T-helper 2 cell (primary cell): ENCODE results near the gene RAB3B.

Experiments
- DNase-seq, 5 experiments: peaks; one replicate each; pipeline versions ENCODE4 v3.0.0 to v3.0.0-alpha.2; 2012 to 2022

Gene RAB3B

GRCh38 chr1:51956528-51957509 is 33.7 kb downstream of the RAB3B start:
- no peak for DNase-seq

DNA sequence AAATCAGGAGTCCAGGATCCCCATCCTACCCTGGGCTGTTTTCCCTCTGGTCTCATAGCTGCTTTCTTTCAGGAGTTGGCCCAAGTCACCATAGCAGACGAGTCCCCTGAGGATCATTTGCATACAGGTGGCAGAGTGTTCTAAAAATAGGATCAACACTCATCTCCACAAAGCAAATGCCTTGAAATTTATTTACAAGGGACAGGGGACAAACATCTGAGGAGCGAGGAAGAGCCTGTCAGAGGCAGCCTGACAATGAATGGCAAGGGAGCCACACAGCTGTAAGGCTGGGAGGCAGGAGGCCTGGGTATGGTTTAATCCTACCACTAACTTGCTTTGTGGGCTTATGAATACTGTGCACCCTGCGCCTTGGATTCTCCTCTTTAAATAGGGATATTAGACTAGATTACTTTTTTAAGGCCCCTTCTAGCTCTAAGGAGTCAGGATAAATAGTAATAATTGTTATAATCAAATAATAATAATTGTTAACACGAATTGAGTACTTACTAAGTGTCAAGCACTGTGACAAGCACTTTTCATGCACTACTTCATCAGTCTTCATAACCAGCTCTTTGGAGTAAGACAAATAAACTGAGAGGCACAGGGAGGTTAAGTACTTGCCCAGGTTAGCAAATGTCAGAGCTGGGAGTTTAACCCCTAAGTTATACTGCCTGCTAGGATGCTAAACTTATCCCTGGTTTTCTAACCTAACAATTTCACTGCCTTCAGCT is 34.5 kb downstream of the RAB3B start:
- no peak for DNase-seq

GRCh38 chr1:51954783-51955182 is 35.7 kb downstream of the RAB3B start:
- no peak for DNase-seq

GRCh38 chr1:51953079-51953478 is 37.4 kb downstream of the RAB3B start:
- no peak for DNase-seq

DNA sequence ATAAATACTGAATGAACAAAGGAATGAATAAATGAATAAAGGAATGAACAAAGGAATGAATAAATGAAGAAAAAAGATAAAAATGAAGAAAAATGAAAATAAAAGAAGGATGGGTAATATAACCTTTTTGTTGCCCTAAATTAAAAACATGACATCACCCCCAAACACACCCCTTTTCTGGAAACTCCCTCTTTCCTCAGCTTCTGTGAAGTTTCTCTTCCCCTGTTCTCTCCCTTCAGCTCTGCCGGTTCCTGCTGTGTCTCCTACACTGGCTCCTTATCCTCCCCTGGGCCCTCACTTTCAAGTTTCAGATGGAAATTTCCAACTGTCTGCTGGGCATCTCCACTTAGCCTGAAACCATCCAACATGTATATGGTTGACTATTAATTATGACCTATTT is 37.9 kb downstream of the RAB3B start:
- no peak for DNase-seq

GRCh38 chr1:51950701-51951100 is 39.8 kb downstream of the RAB3B start:
- DNase-seq: no peak

DNA sequence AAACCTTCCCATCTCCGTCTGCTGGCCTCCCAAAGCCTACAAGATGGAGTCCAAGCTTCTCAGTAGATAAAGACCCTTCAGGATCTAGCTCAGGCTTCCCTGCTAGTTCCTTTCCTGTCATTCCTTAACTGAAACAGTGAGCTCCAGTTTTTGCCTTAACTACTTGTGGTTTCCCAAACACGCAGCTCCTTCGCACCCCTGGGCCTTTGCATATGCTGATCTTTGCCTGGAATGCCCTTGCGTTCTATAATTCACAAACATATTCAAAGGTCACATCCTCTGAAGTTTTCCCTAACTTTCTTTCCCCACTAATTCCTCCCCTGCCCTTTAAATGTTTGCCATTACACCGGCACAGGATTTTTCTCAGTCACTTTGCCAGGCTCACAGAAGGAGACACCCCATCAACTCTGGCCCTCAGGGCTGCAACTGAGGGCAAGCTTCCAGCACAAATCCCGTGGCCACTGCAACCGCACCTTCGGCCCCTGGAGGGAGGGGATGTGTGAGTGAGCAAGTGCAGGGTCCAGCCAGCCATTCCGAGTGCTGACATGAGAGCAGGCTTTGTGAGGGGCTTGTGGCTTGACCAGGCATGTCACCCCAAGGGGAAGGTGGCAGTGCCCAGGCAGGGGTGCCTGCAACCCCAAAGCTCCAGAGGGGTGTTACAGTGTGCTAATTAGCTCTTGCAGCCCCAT is 41.3 kb downstream of the RAB3B start:
- DNase-seq: no peak

DNA sequence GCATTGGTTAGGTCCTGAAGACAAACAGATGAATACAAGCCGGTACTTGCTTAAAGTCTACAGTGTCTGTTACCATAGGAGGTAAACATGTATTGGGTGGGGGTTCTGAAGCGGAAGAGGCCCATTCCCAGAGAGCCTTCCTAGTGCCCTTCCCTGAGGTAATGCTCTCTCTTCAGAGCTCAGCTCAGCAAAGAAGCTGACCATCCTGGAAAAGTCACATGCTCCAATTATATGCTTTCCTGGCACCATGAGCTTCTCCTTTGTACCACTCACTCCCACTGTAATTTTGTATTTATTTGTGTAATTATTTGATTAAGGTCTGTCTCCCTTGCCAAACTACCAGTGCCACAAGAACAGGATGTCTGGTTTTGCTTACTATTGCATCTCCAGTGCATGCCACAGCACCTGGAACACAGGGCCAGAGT is 42.0 kb downstream of the RAB3B start:
- no peak for DNase-seq

GRCh38 chr1:51946300-51946699 is 44.2 kb downstream of the RAB3B start:
- DNase-seq: no peak

DNA sequence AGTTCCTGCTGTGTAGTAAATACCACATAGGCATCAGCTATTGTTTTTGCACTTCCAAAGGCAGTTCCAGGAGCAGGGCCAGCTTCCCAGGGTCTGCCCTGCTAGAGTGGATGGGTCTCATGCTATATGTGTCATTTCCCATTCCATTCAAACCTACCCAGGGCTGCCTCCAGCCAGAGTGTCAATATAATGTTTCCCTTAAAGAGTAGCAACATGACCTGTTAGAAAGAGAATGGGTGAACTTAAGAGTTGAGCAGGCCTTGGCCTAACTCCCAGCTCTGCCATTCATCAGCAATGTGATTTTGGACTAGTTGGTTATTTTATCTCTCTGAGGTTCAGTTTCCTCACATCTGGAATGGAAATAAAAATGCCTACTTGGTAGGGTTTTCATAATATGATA is 44.9 kb downstream of the RAB3B start:
- no peak for DNase-seq

DNA sequence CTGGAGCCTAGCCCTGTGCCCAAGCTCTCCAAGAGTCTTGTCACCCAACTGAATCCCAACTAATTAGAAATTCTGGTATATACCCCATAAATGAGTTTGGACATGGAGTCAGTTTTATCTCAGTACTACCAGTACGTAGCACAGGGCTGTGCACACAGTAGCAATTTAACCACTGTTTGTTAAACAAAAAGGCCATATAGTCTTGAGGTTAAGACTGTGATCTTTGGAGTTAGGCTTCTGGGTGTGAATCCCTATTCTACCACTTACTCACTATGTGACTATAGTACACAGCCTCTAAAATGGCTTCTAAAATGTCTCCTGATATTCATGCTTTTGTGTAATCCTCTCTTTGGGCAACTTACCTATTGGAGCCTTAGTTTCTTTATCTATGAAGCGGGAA is 48.2 kb downstream of the RAB3B start:
- DNase-seq: no peak

DNA sequence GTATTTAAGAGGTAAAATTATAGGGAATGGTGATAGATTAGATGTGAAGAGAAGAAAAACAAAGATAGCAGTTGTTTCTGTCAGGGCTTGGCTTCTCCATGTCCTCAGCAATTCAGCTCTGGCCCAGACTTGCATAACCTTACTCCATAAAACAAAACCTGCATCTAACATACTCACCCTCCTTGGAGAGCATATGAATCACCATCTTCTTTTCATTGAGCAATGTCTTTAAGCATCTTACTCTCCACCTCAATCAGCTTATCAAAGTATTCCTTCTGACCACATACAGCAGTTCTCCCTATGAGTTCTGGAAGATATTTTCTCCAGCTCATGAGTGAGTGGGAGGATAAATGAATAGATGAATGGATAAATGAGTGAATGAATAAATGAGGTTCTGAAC is 49.0 kb downstream of the RAB3B start:
- no peak for DNase-seq

- no peak for DNase-seq
Observed at GRCh38 chr1:51937112-51937511, 53.4 kb downstream of the RAB3B start.

DNA sequence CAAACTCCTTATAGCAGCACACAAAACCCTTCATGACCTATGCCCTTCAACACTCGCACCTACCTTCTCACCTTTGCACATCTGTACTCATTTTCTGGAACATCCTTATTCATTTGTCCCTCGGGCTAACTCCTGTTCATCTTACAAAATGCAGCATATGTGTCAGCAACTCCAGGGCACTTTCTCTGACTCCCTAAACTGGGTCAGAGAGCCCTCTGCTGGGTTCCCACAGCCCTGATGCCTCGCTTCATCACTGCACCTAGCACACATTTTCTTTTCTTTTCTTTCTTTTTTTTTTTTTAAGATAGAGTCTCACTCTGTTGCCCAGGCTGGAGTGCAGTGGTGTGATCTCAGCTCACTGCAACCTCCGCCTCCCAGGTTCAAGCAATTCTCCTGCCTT is 54.0 kb downstream of the RAB3B start:
- DNase-seq: no peak

DNA sequence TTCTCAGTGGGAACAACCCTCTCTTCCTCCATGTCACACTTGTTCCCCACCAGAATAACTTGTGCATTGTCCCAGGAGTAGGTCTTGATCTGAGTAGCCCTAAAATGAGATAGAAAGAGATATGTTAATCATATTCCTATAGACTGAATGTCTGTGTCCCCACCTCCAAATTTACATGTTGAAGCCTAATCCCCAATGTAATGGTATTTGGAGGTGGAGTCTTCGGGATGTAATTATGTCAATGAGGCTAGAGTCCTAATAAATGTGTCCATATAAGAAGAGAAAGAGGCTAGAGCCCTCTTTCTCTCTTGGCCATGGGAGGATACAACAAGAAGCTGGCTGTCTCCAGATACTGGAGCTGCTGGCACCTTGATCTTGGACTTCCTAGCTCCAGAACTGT is 57.2 kb downstream of the RAB3B start:
- no peak for DNase-seq

DNA sequence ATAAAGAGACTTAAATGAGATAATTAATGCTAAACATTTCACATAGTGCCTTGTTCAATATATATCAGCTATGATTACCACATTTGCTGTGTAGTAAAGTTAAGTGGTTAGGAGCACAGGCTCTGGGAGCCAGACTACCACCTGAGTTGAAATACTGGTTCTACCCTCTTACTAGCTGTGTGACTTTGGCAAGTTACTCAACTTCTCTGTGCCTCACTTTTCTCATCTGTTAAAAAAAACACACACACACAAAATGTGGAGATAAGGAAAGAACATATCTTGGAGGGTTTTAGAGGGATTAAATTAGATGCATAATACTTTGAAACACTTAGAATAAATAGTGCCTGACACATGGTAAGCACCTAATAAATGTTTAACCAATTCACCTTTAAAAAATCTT is 60.2 kb downstream of the RAB3B start:
- no peak for DNase-seq

GRCh38 chr1:51928896-51929295 is 61.6 kb downstream of the RAB3B start:
- DNase-seq: no peak

DNA sequence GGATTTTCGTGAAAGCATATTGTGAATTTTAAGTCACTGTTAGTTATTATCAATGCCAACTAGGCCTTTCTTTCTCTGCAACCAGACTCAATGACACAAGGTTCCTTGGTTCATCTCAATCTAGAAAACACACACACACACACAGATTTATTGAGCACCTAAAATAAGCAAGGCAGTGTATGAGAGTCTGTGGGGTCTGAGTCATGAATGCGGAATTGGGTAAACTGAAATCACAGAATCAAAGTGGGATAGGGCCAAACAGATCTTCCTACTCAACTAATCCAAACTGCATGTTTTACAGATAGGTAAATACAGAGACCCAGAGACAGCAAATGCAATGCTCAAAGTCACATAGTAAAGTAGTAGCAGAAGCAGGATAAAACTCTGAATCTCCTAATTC is 63.5 kb downstream of the RAB3B start:
- no peak for DNase-seq

GRCh38 chr1:51926171-51926812 is 64.2 kb downstream of the RAB3B start:
- DNase-seq: peak in 1 of 5 experiments; percentile 24

DNA sequence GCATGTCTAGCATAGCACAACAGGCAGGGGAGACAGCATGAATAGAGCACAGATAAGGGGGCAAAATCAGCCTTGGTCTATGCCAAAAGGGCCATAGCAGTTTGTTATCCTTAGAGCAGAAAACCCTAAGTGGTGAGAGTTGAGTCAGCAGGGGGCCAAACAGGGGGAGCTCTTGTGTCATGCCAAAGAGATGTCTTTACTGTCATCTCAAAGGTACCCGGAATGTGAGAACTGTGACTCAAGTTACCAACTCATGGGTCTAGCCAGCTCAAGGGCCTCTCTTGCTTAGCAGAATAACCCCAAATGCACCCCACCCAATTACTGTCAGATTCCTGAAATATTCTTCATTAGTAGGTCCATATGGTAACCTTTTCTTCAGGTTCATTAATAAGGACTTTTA is 66.0 kb downstream of the RAB3B start:
- DNase-seq: peak in 1 of 5 experiments; percentile 33

DNA sequence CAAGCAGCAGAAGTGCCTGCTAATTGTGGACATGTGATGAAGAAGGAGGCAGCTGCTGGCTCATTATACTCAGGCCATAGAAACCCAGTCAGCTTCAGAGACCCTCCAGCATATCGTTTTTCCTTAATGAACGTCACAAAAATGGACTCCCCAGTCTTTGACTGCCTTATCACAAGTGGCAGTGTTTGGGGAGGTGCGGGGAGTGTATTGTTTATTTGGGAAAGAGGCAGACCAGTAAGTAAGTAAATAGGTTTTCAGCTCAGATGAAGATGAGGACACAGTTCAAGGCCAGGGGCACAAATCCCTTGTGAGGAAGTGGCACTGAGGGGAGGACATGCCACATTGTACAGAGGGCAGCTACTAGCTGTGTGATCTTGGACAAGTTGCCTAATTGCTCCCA is 68.5 kb downstream of the RAB3B start:
- no peak for DNase-seq

- no peak for DNase-seq
Observed at GRCh38 chr1:51920130-51920529, 70.4 kb downstream of the RAB3B start.

GRCh38 chr1:51919684-51920083 is 70.8 kb downstream of the RAB3B start:
- DNase-seq: no peak
